MM.1S (cell line): ENCODE results near the gene RUBCN.

Experiments used
- CTCF ChIP-seq: fragments of 300-600 bp; sonication (generic); IDR thresholded peaks from 2 replicates; pipeline ENCODE4 v1.5.1; 2016; ENCODE audit warnings: antibody characterized with exemption, low read length, mixed read lengths
- EZH2phosphoT487 ChIP-seq: fragments of 300-600 bp; sonication (generic); IDR thresholded peaks from 2 replicates; pipeline ENCODE4 v1.6.1; 2018; ENCODE audit warnings: antibody characterized with exemption, low read length

GRCh38 chr3:197711973-197712707, 24.6 kb downstream of the RUBCN start:
- TF ChIP-seq CTCF, result no peak
- no peak for TF ChIP-seq EZH2phosphoT487
